Stimulated activated CD8-positive, alpha-beta memory T cell treated with anti-CD3 and anti-CD28 coated beads, Interleukin-7, amount 100 ng/mL, for 1 hour (primary cell): ENCODE measurements around the gene TOM1.

Source experiments
- DNase-seq, 2 donors: peaks; one replicate each; pipeline ENCODE4 v3.0.0-alpha.2; 2020; ENCODE audit warnings: low read depth in 2 of 2

Gene TOM1

GRCh38 chr22:35299673-35300499 is at the start of gene TOM1:
Gene TOM1, plus strand, starts transcription at chr22:35299894. Its CDS starts 35 bp downstream, at chr22:35299929.
- peak; percentile 95 to 96 for DNase-seq

GRCh38 chr22:35250156-35250555 is 49.5 kb upstream of the TOM1 start:
- no peak for DNase-seq

- DNase-seq: no peak
These were observed 45.7 kb upstream of the TOM1 start for GRCh38 chr22:35253946-35254345.

GRCh38 chr22:35257002-35257320 is 42.7 kb upstream of the TOM1 start:
- DNase-seq: no peak

- DNase-seq: peak; percentile 70 to 78
These were observed 42.1 kb upstream of the TOM1 start, which contains the start of gene HMGXB4 for GRCh38 chr22:35257321-35258190. Gene HMGXB4, plus strand, starts transcription at chr22:35257493. Its CDS starts 4,898 bp downstream, at chr22:35262391.

GRCh38 chr22:35258191-35258988 is 41.3 kb upstream of the TOM1 start:
- no peak for DNase-seq

GRCh38 chr22:35264986-35265385 is 34.7 kb upstream of the TOM1 start:
- no peak for DNase-seq

GRCh38 chr22:35266277-35266676 is 33.4 kb upstream of the TOM1 start:
- no peak for DNase-seq

GRCh38 chr22:35269630-35270029 is 30.1 kb upstream of the TOM1 start:
- DNase-seq: no peak

GRCh38 chr22:35274154-35274871 is 25.4 kb upstream of the TOM1 start:
- no peak for DNase-seq

GRCh38 chr22:35275580-35275979 is 24.1 kb upstream of the TOM1 start:
- no peak for DNase-seq

GRCh38 chr22:35276019-35276418 is 23.7 kb upstream of the TOM1 start:
- DNase-seq: no peak

- no peak for DNase-seq
These were observed 11.6 kb upstream of the TOM1 start for GRCh38 chr22:35288116-35288515.

GRCh38 chr22:35292786-35293185 is 6.9 kb upstream of the TOM1 start:
- DNase-seq: no peak

GRCh38 chr22:35296051-35296450 is 3.6 kb upstream of the TOM1 start:
- no peak for DNase-seq

- DNase-seq: peak; percentile 2 to 3
These were observed 449 bp upstream of the TOM1 start for GRCh38 chr22:35299217-35299672.

GRCh38 chr22:35301372-35301874 is 1.7 kb downstream of the TOM1 start:
- no peak for DNase-seq

- no peak for DNase-seq
These were observed 3.4 kb downstream of the TOM1 start for GRCh38 chr22:35303029-35303624.

GRCh38 chr22:35305525-35306070 is 5.9 kb downstream of the TOM1 start:
- DNase-seq: no peak

- DNase-seq: no peak
These were observed 6.8 kb downstream of the TOM1 start for GRCh38 chr22:35306350-35306967.
